B cell (primary cell): ENCODE results near the gene IQCH. TPM values are rescaled to one million over a fixed set of nuclear protein-coding genes. Genes with fewer than 3 reads are reported as not detected.

Source experiments
- ATAC-seq: fragments of 200-7000 bp; cut with Tn5 transposase; one replicate; pipeline ENCODE4 v1.10.0; 2021; ENCODE audit warnings: low read depth, mild to moderate bottlenecking, moderate number of reproducible peaks, moderate library complexity
- CTCF ChIA-PET: fragments of 350-600 bp; sonication (Branson Sonifier 250); formaldehyde crosslinking; loops from one replicate; lab custom pipeline; 2021; ENCODE audit warnings: antibody characterized with exemption, inconsistent platforms; lab: Charles Lee
- POLR2A ChIA-PET: fragments of 350-600 bp; sonication (Branson Sonifier 250); formaldehyde crosslinking; loops from one replicate; lab custom pipeline; 2021; ENCODE audit warnings: antibody characterized with exemption; lab: Charles Lee
- DNase-seq: peaks from one replicate; pipeline ENCODE4 v3.0.0; 2013
- H2AFZ ChIP-seq: 2 replicates; pipeline ENCODE4 v1.6.1; 2012; ENCODE audit warnings: mild to moderate bottlenecking, low read depth, low read length; ENCODE audit not compliant: insufficient read depth, poor library complexity, severe bottlenecking
- H3K27ac ChIP-seq, 2 donors: 1 replicate in 1 of 2; 2 replicates in 1 of 2; pipeline ENCODE4 v1.5.1; 2012 to 2013; ENCODE audit warnings: low read length in 2 of 2, mild to moderate bottlenecking in 2 of 2, moderate library complexity in 1 of 2
- H3K27me3 ChIP-seq, 4 experiments: fragments of 200-600 bp in 1 of 4; sonication (generic) in 1 of 4; replicated peaks in 1 of 4; 1 replicate in 2 of 4; 2 replicates in 2 of 4; pipeline versions ENCODE4 v1.6.1 to v1.7.0; 2013 to 2016; ENCODE audit warnings: low read length in 3 of 4, mild to moderate bottlenecking in 2 of 4, mixed read lengths in 1 of 4, moderate library complexity in 1 of 4; ENCODE audit not compliant: insufficient read depth in 4 of 4, control insufficient read depth in 3 of 4; ENCODE audit errors: control extremely low read depth in 1 of 4
- H3K36me3 ChIP-seq, 2 experiments: replicated peaks in 1 of 2; 1 replicate in 1 of 2; 2 replicates in 1 of 2; pipeline versions ENCODE4 v1.6.1 to v1.7.1; 2013; ENCODE audit warnings: low read length in 1 of 2; ENCODE audit not compliant: insufficient read depth in 2 of 2, control insufficient read depth in 1 of 2; ENCODE audit errors: control extremely low read depth in 1 of 2, extremely low read depth in 1 of 2
- H3K4me1 ChIP-seq, 2 donors: fragments of 200-600 bp in 1 of 2; sonication (generic) in 1 of 2; 1 replicate in 1 of 2; 2 replicates in 1 of 2; pipeline versions ENCODE4 v1.5.1 to v1.6.1; 2013 to 2017; ENCODE audit warnings: low read length in 2 of 2; ENCODE audit not compliant: control insufficient read depth in 2 of 2, insufficient read depth in 2 of 2
- H3K4me2 ChIP-seq: replicated peaks from 2 replicates; pipeline ENCODE3; 2012; ENCODE audit warnings: mild to moderate bottlenecking, low read depth, low read length; ENCODE audit not compliant: poor library complexity, severe bottlenecking
- H3K4me3 ChIP-seq, 5 experiments: fragments of 200-600 bp in 1 of 5; sonication (generic) in 1 of 5; 1 replicate in 3 of 5; 2 replicates in 2 of 5; pipeline versions ENCODE4 v1.5.1 to v1.7.0; 2011 to 2016; ENCODE audit warnings: low read length in 4 of 5, mild to moderate bottlenecking in 4 of 5, low read depth in 2 of 5, control low read depth in 1 of 5, moderate library complexity in 1 of 5; ENCODE audit not compliant: insufficient read depth in 1 of 5; ENCODE audit errors: control extremely low read depth in 1 of 5, extremely low read depth in 1 of 5
- H3K79me2 ChIP-seq: fragments of 200-600 bp; sonication (generic); one replicate; pipeline ENCODE4 v1.6.0; 2016; ENCODE audit warnings: low read length; ENCODE audit not compliant: control insufficient read depth, insufficient read depth
- H3K9ac ChIP-seq: fragments of 200-600 bp; sonication (generic); 2 replicates; pipeline ENCODE4 v1.6.1; 2017; ENCODE audit warnings: mild to moderate bottlenecking, low read length, moderate library complexity
- H3K9me3 ChIP-seq, 3 donors: one replicate each; pipeline versions ENCODE4 v1.6.1 to v1.7.1; 2013; ENCODE audit warnings: low read length in 2 of 3; ENCODE audit not compliant: control insufficient read depth in 2 of 3, insufficient read depth in 1 of 3; ENCODE audit errors: control extremely low read depth in 1 of 3
- H4K20me1 ChIP-seq: 2 replicates; pipeline ENCODE4 v1.6.0; 2012; ENCODE audit warnings: mild to moderate bottlenecking, low read length; ENCODE audit not compliant: insufficient read depth, control insufficient read depth, poor library complexity, severe bottlenecking
- H3K27ac Mint-ChIP-seq: one replicate; pipeline ENCODE4 v1.8.0; 2021; ENCODE audit warnings: mixed read lengths
- H3K27me3 Mint-ChIP-seq: one replicate; pipeline ENCODE4 v1.8.0; 2021; ENCODE audit warnings: mixed read lengths
- H3K4me1 Mint-ChIP-seq: one replicate; pipeline ENCODE4 v1.8.0; 2021; ENCODE audit warnings: mixed read lengths
- H3K4me3 Mint-ChIP-seq: one replicate; pipeline ENCODE4 v1.8.0; 2021; ENCODE audit warnings: mixed read lengths
- H3K9me3 Mint-ChIP-seq: one replicate; pipeline ENCODE4 v1.8.0; 2022; ENCODE audit warnings: mixed read lengths; ENCODE audit not compliant: insufficient read depth
- CTCF ChIP-seq: fragments of 200-600 bp; IDR thresholded peaks from one replicate; pipeline ENCODE4 v1.8.0; 2022; ENCODE audit warnings: antibody characterized with exemption, mild to moderate bottlenecking
- EZH2 ChIP-seq: IDR thresholded peaks from 2 replicates; pipeline ENCODE4 v1.6.1; 2012; ENCODE audit warnings: borderline replicate concordance, low read depth, mild to moderate bottlenecking, moderate library complexity, low read length; ENCODE audit not compliant: insufficient read depth, poor library complexity, severe bottlenecking
- WGBS: methylation state at CpG from one replicate; pipeline ENCODE4 v1.1.5; 2013; ENCODE audit warnings: missing lambda C conversion rate; ENCODE audit not compliant: insufficient coverage; 5-methylcytosine and 5-hydroxymethylcytosine counted together
- intact Hi-C: fragments of 100-400 bp; cut with micrococcal nuclease; formaldehyde crosslinking; loops from one replicate; pipeline ENCODE4 v1.10.0; 2022
- polyA plus RNA-seq: library from polyadenylated mRNA; depleted of rRNA; stranded (reverse); fragments of >200 nt; gene quantifications from 2 replicates; pipeline ENCODE4 v1.2.3, GENCODE V29; 2012
- total RNA-seq, 2 donors: library from RNA; stranded (reverse); fragments of 120-200 nt in 1 of 2; gene quantifications; 1 replicate in 1 of 2; 2 replicates in 1 of 2; pipeline versions ENCODE4 v1.2.3 to v1.2.4, GENCODE V29; 2013 to 2022

The IQCH gene
- total and polyA plus RNA-seq, 2 donors (not counting 1 experiment from before 2014, with no cell fraction given), result 1.6 TPM; not detected in 1

- H3K4me3 Mint-ChIP-seq, result no peak overlapping the region
- DNase-seq (no peak), ATAC-seq (no peak)
- H3K27ac Mint-ChIP-seq, result no peak overlapping the region
- H3K27ac ChIP-seq, result no peak overlapping the region
- no peaks in the 10 kb centered on the region for H3K36me3 ChIP-seq
- intact Hi-C loops, result no loop called here
- H4K20me1 ChIP-seq, result no peaks in the 10 kb centered on the region
- no peak overlapping the region for H3K4me3 ChIP-seq
- ChIA-PET CTCF (interaction anchor here (0.6 kb wide), 1 partner anchor 1514 kb away, joined by 3 read pairs; no protein-coding TSS in a partner anchor), POLR2A (no interaction called here)
- no CpG with 5 or more reads among the region's 2 CpGs for WGBS
- H3K9me3 ChIP-seq, result peaks cover 0 to 4% (median 3%) of the 10 kb centered on the region in 3 donors
- H2AFZ ChIP-seq, result no peak overlapping the region
- no peaks in the 10 kb centered on the region for H3K4me1 ChIP-seq
- H3K4me2 ChIP-seq, result no peak overlapping the region
- H3K4me1 Mint-ChIP-seq, result no peaks in the 10 kb centered on the region
- H3K27me3 ChIP-seq, result peaks cover 0 to 2% (median 0%) of the 10 kb centered on the region in 4 experiments
- no peak for TF ChIP-seq CTCF
- no peak for TF ChIP-seq EZH2
- H3K79me2 ChIP-seq, result no peaks in the 10 kb centered on the region
- no peaks in the 10 kb centered on the region for H3K9me3 Mint-ChIP-seq
- H3K9ac ChIP-seq, result no peak overlapping the region
- peaks cover 16% of the 10 kb centered on the region for H3K27me3 Mint-ChIP-seq
Measured at GRCh38 chr15:67341539-67341938, 87.0 kb downstream of the IQCH start.

GRCh38 chr15:67343206-67343605, 88.6 kb downstream of the IQCH start:
- Histone ChIP-seq H3K27me3 (peaks cover 0 to 4% (median 0%) of the 10 kb centered on the region in 4 experiments), H3K9me3 (peaks cover 3 to 7% (median 5%) of the 10 kb centered on the region in 3 donors), H3K79me2 (no peaks in the 10 kb centered on the region), H3K4me1 (no peaks in the 10 kb centered on the region), H3K4me3 (no peak overlapping the region), H3K27ac (no peak overlapping the region), H2AFZ (no peak overlapping the region), H3K36me3 (no peaks in the 10 kb centered on the region), H4K20me1 (no peaks in the 10 kb centered on the region), H3K4me2 (no peak overlapping the region), H3K9ac (no peak overlapping the region)
- no peak overlapping the region for H3K27ac Mint-ChIP-seq
- no peak for ATAC-seq
- ChIA-PET POLR2A (no interaction called here), CTCF (no interaction called here)
- no peaks in the 10 kb centered on the region for H3K9me3 Mint-ChIP-seq
- intact Hi-C loops, result no loop called here
- H3K4me3 Mint-ChIP-seq, result no peak overlapping the region
- peaks cover 23% of the 10 kb centered on the region for H3K27me3 Mint-ChIP-seq
- TF ChIP-seq CTCF (no peak), EZH2 (no peak)
- DNase-seq, result no peak
- H3K4me1 Mint-ChIP-seq, result no peaks in the 10 kb centered on the region
